Keratinocyte (primary cell): ENCODE measurements around the gene SLC38A8. TPM values are rescaled to one million over a fixed set of nuclear protein-coding genes. Genes with fewer than 3 reads are reported as not detected.

Experiments
- DNase-seq: peaks from one replicate; pipeline ENCODE4 v3.0.0-alpha.2; 2011; ENCODE audit warnings: low read depth, missing footprints, low spot score
- FAIRE-seq: peaks from 2 replicates; lab custom pipeline; 2011; peaks lifted over from hg19 to GRCh38; lab: Jason Lieb, UNC
- H2AFZ ChIP-seq: 2 replicates; pipeline ENCODE4 v1.6.0; 2012; ENCODE audit warnings: low read length, control low read depth, inconsistent platforms; ENCODE audit not compliant: control insufficient read depth
- H3K27ac ChIP-seq: 2 replicates; pipeline ENCODE4 v1.5.1; 2011; ENCODE audit warnings: low read length; ENCODE audit not compliant: control insufficient read depth, insufficient read depth
- H3K27me3 ChIP-seq: 3 replicates; pipeline ENCODE4 v1.6.0; 2011; ENCODE audit warnings: low read length; ENCODE audit not compliant: control insufficient read depth, insufficient read depth; ENCODE audit errors: extremely low read depth
- H3K36me3 ChIP-seq, 2 experiments: 2 replicates in 1 of 2; 3 replicates in 1 of 2; pipeline ENCODE4 v1.5.1; 2011; ENCODE audit warnings: low read length in 2 of 2, mild to moderate bottlenecking in 1 of 2; ENCODE audit not compliant: control insufficient read depth in 2 of 2, insufficient read depth in 2 of 2; ENCODE audit errors: extremely low read depth in 1 of 2
- H3K4me1 ChIP-seq: 3 replicates; pipeline ENCODE4 v1.5.1; 2011; ENCODE audit warnings: low read length; ENCODE audit not compliant: control insufficient read depth, insufficient read depth; ENCODE audit errors: extremely low read depth
- H3K4me2 ChIP-seq: 3 replicates; pipeline ENCODE4 v1.6.0; 2011; ENCODE audit warnings: low read depth, low read length; ENCODE audit not compliant: control insufficient read depth, insufficient read depth; ENCODE audit errors: extremely low read depth
- H3K4me3 ChIP-seq, 3 experiments: fragments of 200-600 bp in 1 of 3; sonication (generic) in 1 of 3; 2 replicates in 2 of 3; 3 replicates in 1 of 3; pipeline ENCODE4 v1.5.1; 2011 to 2016; ENCODE audit warnings: low read length in 3 of 3, mild to moderate bottlenecking in 3 of 3, control low read depth in 2 of 3, inconsistent platforms in 1 of 3, low read depth in 1 of 3, mixed read lengths in 1 of 3, mixed run types in 1 of 3, moderate library complexity in 1 of 3; ENCODE audit not compliant: control insufficient read depth in 2 of 3, insufficient read depth in 2 of 3; ENCODE audit errors: extremely low read depth in 1 of 3
- H3K79me2 ChIP-seq: 2 replicates; pipeline ENCODE4 v1.6.0; 2012; ENCODE audit warnings: low read length; ENCODE audit not compliant: control insufficient read depth, insufficient read depth
- H3K9ac ChIP-seq: 3 replicates; pipeline ENCODE4 v1.6.0; 2011; ENCODE audit warnings: low read length; ENCODE audit not compliant: control insufficient read depth, insufficient read depth; ENCODE audit errors: extremely low read depth
- H3K9me1 ChIP-seq: 3 replicates; pipeline ENCODE4 v1.6.0; 2011; ENCODE audit warnings: low read length; ENCODE audit not compliant: control insufficient read depth, insufficient read depth; ENCODE audit errors: extremely low read depth
- H3K9me3 ChIP-seq: 2 replicates; pipeline ENCODE4 v1.5.1; 2012; ENCODE audit warnings: low read depth, low read length; ENCODE audit not compliant: control insufficient read depth
- H4K20me1 ChIP-seq: 3 replicates; pipeline ENCODE4 v1.6.0; 2011; ENCODE audit warnings: low read length; ENCODE audit not compliant: control insufficient read depth, insufficient read depth; ENCODE audit errors: extremely low read depth
- CTCF ChIP-seq, 3 experiments: IDR thresholded peaks in 1 of 3; conservative IDR thresholded peaks in 1 of 3; optimal IDR thresholded peaks in 1 of 3; 2 replicates in 2 of 3; 3 replicates in 1 of 3; pipeline versions ENCODE3 to v1.5.1; 2011; ENCODE audit warnings: low read length in 3 of 3, mild to moderate bottlenecking in 3 of 3, moderate library complexity in 2 of 3, control low read depth in 1 of 3, inconsistent platforms in 1 of 3; ENCODE audit not compliant: insufficient read depth in 2 of 3; ENCODE audit errors: extremely low read depth in 1 of 3
- EZH2 ChIP-seq: IDR thresholded peaks from one replicate; pipeline ENCODE4 v1.6.1; 2012; ENCODE audit warnings: inconsistent platforms, mild to moderate bottlenecking, low read length, moderate library complexity
- dilution Hi-C: fragments of 300-500 bp; cut with MboI; formaldehyde crosslinking; loops from one replicate; pipeline ENCODE4 v1.7.0; 2020; ENCODE audit warnings: low sequenced_read_pairs; ENCODE audit not compliant: extremely low pct_ligation_motif_present
- polyA plus RNA-seq, 5 experiments: library from polyadenylated mRNA; depleted of rRNA in 3 of 5; stranded (reverse) in 3 of 5; stranded (forward) in 1 of 5; unstranded in 1 of 5; fragments of >200 nt; gene quantifications; 1 replicate in 1 of 5; 2 replicates in 3 of 5; 3 replicates in 1 of 5; pipeline versions ENCODE4 v1.2.1 to v1.2.3, GENCODE V29; 2011 to 2012; ENCODE audit warnings: missing spikeins in 2 of 5, low read depth in 1 of 5, low replicate concordance in 1 of 5

The SLC38A8 gene
- polyA plus RNA-seq, 1 donor (not counting 4 experiments of a cell fraction or from before 2014, with no cell fraction given), result not detected

GRCh38 chr16:84047206-84047605 is 4.6 kb upstream of the SLC38A8 start:
- Histone ChIP-seq H3K4me1 (no peaks in the 10 kb centered on the region), H3K9ac (no peak overlapping the region), H3K9me3 (no peaks in the 10 kb centered on the region), H3K4me2 (no peak overlapping the region), H2AFZ (no peak overlapping the region), H3K79me2 (no peaks in the 10 kb centered on the region), H3K27ac (no peak overlapping the region), H3K4me3 (no peak overlapping the region), H4K20me1 (no peaks in the 10 kb centered on the region), H3K36me3 (peaks cover 0 to 4% of the 10 kb centered on the region in 2 experiments), H3K9me1 (no peaks in the 10 kb centered on the region), H3K27me3 (peaks cover 21% of the 10 kb centered on the region)
- dilution Hi-C loops, result no loop called here
- TF ChIP-seq CTCF (optimal IDR thresholded peaks at IDR 0.05 in 1 of 3, IDR thresholded peaks at IDR 0.05 in 1 of 3, conservative IDR thresholded peaks at IDR 0.05 in 1 of 3; ENCODE audit: extremely low read depth in 1 of 3, insufficient read depth in 2 of 3, low read length in 3 of 3), result no peak
- TF ChIP-seq EZH2, result no peak
- no peak for FAIRE-seq
- DNase-seq, result no peak

- dilution Hi-C loops, result no loop called here
- Histone ChIP-seq H3K27me3 (peaks cover 34% of the 10 kb centered on the region), H3K9me3 (no peaks in the 10 kb centered on the region), H3K36me3 (peaks cover 0 to 1% of the 10 kb centered on the region in 2 experiments), H3K9me1 (no peaks in the 10 kb centered on the region), H3K79me2 (no peaks in the 10 kb centered on the region), H3K9ac (no peak overlapping the region), H4K20me1 (no peaks in the 10 kb centered on the region), H3K4me1 (no peaks in the 10 kb centered on the region), H3K4me2 (no peak overlapping the region), H3K27ac (no peak overlapping the region), H2AFZ (no peak overlapping the region), H3K4me3 (no peak overlapping the region)
- no peak for DNase-seq
- FAIRE-seq, result no peak
- TF ChIP-seq CTCF (optimal IDR thresholded peaks at IDR 0.05 in 1 of 3, IDR thresholded peaks at IDR 0.05 in 1 of 3, conservative IDR thresholded peaks at IDR 0.05 in 1 of 3; ENCODE audit: extremely low read depth in 1 of 3, insufficient read depth in 2 of 3, low read length in 3 of 3), result no peak
- TF ChIP-seq EZH2, result no peak
Measured at GRCh38 chr16:84045818-84046470, 3.3 kb upstream of the SLC38A8 start.
